Thyroid gland (tissue), 4 donors: ENCODE results near the gene NEDD4L. TPM values are rescaled to one million over a fixed set of nuclear protein-coding genes. Genes with fewer than 3 reads are reported as not detected.

Source experiments
- DNase-seq, 2 donors: peaks; one replicate each; pipeline ENCODE4 v3.0.0-alpha.2; 2019
- H3K27ac ChIP-seq, 3 donors: fragments of 200-600 bp; sonication (generic); 1 replicate in 2 of 3; 2 replicates in 1 of 3; pipeline ENCODE4 v1.5.1; 2016 to 2019; ENCODE audit warnings: mild to moderate bottlenecking in 1 of 3, moderate library complexity in 1 of 3
- H3K27me3 ChIP-seq: fragments of 200-600 bp; sonication (generic); one replicate; pipeline ENCODE4 v1.5.1; 2019
- H3K36me3 ChIP-seq, 2 donors: fragments of 200-600 bp; sonication (generic); one replicate each; pipeline ENCODE4 v1.5.1; 2016 to 2019
- H3K4me1 ChIP-seq, 2 donors: fragments of 200-600 bp; sonication (generic); one replicate each; pipeline ENCODE4 v1.5.1; 2017 to 2019
- H3K4me3 ChIP-seq, 3 donors: fragments of 200-600 bp; sonication (generic); replicated peaks in 1 of 3; 1 replicate in 2 of 3; 2 replicates in 1 of 3; pipeline ENCODE4 v1.5.1; 2016; ENCODE audit warnings: mild to moderate bottlenecking in 1 of 3
- H3K9me3 ChIP-seq: fragments of 200-600 bp; sonication (generic); one replicate; pipeline ENCODE4 v1.5.1; 2017
- POLR2A ChIP-seq, 2 donors: fragments of 450-650 bp; IDR thresholded peaks; one replicate each; pipeline ENCODE4 v1.6.1; 2017; ENCODE audit warnings: antibody characterized with exemption in 2 of 2, mild to moderate bottlenecking in 2 of 2, moderate library complexity in 1 of 2
- WGBS, 2 donors: methylation state at CpG; one replicate each; pipeline ENCODE4 v1.1.5; 2017; 5-methylcytosine and 5-hydroxymethylcytosine counted together
- intact Hi-C: fragments of 100-400 bp; cut with DNase I; formaldehyde crosslinking; loops from one replicate; pipeline ENCODE4 v1.15.1; 2023
- total RNA-seq, 4 donors: library from RNA; depleted of rRNA; stranded (reverse); fragments of >200 nt; gene quantifications; one replicate each; pipeline ENCODE4 v1.2.3, GENCODE V29; 2016
- TF ChIP-seq, protein P1 (sequence below), 6 experiments: fragments of 200-600 bp in 3 of 6; fragments of 450-650 bp in 3 of 6; sonication (generic) in 3 of 6; IDR thresholded peaks; one replicate each; pipeline ENCODE4 v1.5.1; 2016 to 2019; ENCODE audit warnings: antibody characterized with exemption in 6 of 6, mild to moderate bottlenecking in 2 of 6, inconsistent platforms in 1 of 6, moderate library complexity in 1 of 6

NEDD4L gene
- total RNA-seq, 4 donors from 2014 or later, result 61.5 to 105 (median 78.0) TPM

DNA sequence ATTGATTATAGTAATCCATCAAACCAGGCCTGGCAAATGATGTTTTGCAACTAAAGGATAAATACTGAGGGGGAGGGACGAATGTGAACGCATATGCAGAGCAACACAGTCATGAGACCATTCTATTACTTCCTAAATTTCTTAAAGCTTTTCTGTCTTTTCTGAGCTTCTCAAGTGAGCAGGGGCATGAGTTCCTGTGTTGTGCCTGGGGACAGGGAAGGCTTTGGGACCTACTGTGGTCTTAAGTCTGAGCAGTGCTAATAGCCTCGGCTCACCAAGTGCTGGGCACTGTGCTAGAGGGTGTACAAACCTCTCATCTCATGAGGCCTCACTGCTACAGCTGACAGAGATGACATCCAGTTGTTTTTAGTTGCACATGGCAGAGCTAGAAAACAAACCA, 182.4 kb downstream of the NEDD4L start:
- Histone ChIP-seq H3K9me3 (no peaks in the 10 kb centered on the region), H3K27me3 (no peaks in the 10 kb centered on the region), H3K4me3 (no peak overlapping the region), H3K27ac (peak overlapping the region in 2 of 3 donors; percentile 55 to 73), H3K36me3 (no peaks in the 10 kb centered on the region), H3K4me1 (peaks cover 71 to 88% of the 10 kb centered on the region in 2 donors)
- intact Hi-C loops, result no loop called here
- TF ChIP-seq, protein P1, sequence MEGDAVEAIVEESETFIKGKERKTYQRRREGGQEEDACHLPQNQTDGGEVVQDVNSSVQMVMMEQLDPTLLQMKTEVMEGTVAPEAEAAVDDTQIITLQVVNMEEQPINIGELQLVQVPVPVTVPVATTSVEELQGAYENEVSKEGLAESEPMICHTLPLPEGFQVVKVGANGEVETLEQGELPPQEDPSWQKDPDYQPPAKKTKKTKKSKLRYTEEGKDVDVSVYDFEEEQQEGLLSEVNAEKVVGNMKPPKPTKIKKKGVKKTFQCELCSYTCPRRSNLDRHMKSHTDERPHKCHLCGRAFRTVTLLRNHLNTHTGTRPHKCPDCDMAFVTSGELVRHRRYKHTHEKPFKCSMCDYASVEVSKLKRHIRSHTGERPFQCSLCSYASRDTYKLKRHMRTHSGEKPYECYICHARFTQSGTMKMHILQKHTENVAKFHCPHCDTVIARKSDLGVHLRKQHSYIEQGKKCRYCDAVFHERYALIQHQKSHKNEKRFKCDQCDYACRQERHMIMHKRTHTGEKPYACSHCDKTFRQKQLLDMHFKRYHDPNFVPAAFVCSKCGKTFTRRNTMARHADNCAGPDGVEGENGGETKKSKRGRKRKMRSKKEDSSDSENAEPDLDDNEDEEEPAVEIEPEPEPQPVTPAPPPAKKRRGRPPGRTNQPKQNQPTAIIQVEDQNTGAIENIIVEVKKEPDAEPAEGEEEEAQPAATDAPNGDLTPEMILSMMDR (IDR thresholded peaks at IDR 0.05), result no peak
- TF ChIP-seq POLR2A (IDR thresholded peaks at IDR 0.05), result no peak
- DNase-seq, result no peak
- WGBS, 2 donors, result 80 to 91% methylated on average over 3 of the region's 3 CpGs

DNA sequence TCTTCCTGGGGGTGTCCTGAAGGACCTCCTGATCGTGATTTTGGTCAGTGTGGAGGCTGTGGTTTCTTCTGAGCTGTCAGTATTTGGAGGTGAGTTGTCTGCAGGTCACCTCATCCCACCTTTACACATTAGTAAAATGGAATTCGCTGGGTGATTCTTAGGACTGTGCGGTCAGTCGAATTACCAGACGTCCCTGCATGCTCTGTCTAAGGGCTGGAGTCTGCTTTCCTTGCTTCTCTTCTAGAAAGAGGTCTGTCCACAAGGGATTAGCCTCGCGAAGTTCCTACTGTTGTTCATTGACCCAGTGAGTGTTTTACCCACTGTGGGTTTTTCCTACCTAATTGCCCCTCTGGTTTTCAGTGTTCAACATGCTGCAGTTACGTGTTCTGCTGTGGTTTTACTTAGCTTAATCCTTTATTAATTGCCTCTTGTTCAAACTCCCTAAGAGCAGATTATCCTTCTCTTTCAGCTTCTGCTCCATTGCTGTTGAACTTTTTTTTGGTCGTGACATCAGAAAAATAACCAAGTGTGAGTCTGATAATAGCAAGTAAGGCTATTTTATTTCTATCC, 183.4 kb downstream of the NEDD4L start:
- H3K27me3 ChIP-seq, result no peaks in the 10 kb centered on the region
- 87 to 91% methylated on average over 9 of the region's 9 CpGs for WGBS, 2 donors
- no peak for DNase-seq
- H3K4me1 ChIP-seq, result peaks cover 79 to 87% of the 10 kb centered on the region in 2 donors
- H3K36me3 ChIP-seq, result no peaks in the 10 kb centered on the region
- H3K4me3 ChIP-seq, result no peak overlapping the region
- TF ChIP-seq POLR2A (IDR thresholded peaks at IDR 0.05), result no peak
- TF ChIP-seq, protein P1 (IDR thresholded peaks at IDR 0.05), result no peak
- intact Hi-C loops, result no loop called here
- no peaks in the 10 kb centered on the region for H3K9me3 ChIP-seq
- peak overlapping the region; percentile 24 to 73 (median 55) for H3K27ac ChIP-seq

DNA sequence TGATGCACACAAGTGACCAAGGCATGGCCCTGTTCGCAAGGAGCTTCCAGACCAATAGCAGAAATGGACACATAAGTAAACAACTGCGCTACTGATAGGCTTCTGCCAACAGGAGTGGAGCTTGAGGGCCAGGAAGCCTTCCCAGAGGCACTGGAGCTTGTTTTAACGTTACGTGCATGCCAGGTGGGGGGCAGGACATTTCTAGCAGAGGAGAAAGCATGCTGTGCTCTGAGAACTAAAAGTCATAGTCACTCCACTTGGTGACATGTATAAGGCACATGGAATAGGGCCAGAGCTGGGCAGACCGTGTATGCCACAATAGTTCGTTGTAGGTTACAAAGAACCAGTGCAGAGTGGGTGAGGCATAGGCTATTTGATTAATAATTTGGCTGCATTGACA, 184.2 kb downstream of the NEDD4L start:
- Histone ChIP-seq H3K9me3 (no peaks in the 10 kb centered on the region), H3K36me3 (no peaks in the 10 kb centered on the region), H3K27me3 (no peaks in the 10 kb centered on the region), H3K27ac (peak overlapping the region; percentile 47 to 73 (median 55)), H3K4me1 (peaks cover 81 to 84% of the 10 kb centered on the region in 2 donors), H3K4me3 (no peak overlapping the region)
- TF ChIP-seq POLR2A (IDR thresholded peaks at IDR 0.05), result peak in 1 of 2 donors; percentile 42
- TF ChIP-seq, protein P1 (IDR thresholded peaks at IDR 0.05), result no peak
- intact Hi-C loops, result no loop called here
- DNase-seq, result peak; percentile 80 to 90
- 50 to 52% methylated on average over 6 of the region's 6 CpGs for WGBS, 2 donors

DNA sequence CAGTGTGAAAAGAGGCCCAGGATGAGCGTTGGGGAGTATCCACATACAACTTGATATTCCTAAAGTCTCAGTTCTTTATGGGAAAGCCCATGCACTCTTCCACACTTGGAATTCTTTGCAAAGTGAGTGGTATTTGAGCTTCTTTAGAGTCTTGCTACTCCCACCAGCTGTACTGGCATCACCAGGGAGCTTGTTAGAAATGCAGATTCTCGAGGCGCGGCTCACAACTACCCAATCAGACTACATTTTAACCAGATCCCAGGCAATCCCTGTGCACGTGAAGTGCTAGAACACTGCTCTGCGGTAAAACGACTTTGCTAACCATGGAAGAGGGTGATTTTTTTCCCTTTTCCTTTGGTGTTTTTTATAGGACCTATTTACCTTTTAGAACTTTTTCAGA, 184.7 kb downstream of the NEDD4L start:
- Histone ChIP-seq H3K9me3 (no peaks in the 10 kb centered on the region), H3K27me3 (no peaks in the 10 kb centered on the region), H3K36me3 (no peaks in the 10 kb centered on the region), H3K4me1 (peaks cover 81 to 84% of the 10 kb centered on the region in 2 donors), H3K4me3 (no peak overlapping the region), H3K27ac (peak overlapping the region; percentile 47 to 73 (median 55))
- no peak for TF ChIP-seq POLR2A (IDR thresholded peaks at IDR 0.05)
- TF ChIP-seq, protein P1 (IDR thresholded peaks at IDR 0.05), result no peak
- DNase-seq, result no peak
- intact Hi-C loops, result no loop called here
- WGBS, 2 donors, result 85 to 86% methylated on average over 7 of the region's 7 CpGs

DNA sequence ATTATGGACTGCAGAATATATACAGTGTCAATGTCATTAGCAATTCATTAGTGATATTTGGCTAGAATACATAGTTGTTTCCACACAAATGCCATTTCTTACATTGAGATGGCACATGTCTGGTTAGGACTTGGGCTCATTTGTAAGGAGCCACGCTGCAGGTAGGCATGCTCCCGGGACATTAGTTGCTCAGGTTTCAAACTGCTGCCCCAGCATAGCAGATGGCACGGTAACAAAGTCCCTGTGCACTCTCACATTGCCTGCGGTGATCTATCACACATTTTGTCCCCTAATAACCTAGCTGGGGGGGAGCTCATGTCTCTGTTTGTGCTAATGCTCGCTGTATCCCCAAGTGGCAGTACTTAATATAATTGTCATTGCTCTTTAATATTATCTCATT, 185.1 kb downstream of the NEDD4L start:
- H3K27ac ChIP-seq, result peak overlapping the region in 2 of 3 donors; percentile 55 to 73
- H3K4me1 ChIP-seq, result peaks cover 79 to 82% of the 10 kb centered on the region in 2 donors
- 91 to 95% methylated on average over 5 of the region's 5 CpGs for WGBS, 2 donors
- H3K4me3 ChIP-seq, result no peak overlapping the region
- H3K27me3 ChIP-seq, result no peaks in the 10 kb centered on the region
- no peak for DNase-seq
- H3K36me3 ChIP-seq, result no peaks in the 10 kb centered on the region
- intact Hi-C loops, result no loop called here
- TF ChIP-seq, protein P1 (IDR thresholded peaks at IDR 0.05), result no peak
- TF ChIP-seq POLR2A (IDR thresholded peaks at IDR 0.05), result no peak
- no peaks in the 10 kb centered on the region for H3K9me3 ChIP-seq
